Osteoblast (primary cell): ENCODE measurements around the gene AK3. TPM values are rescaled to one million over a fixed set of nuclear protein-coding genes. Genes with fewer than 3 reads are reported as not detected.
A peak's percentile ranks its signal among the peaks of the same experiment; 100 is the strongest.

Experiments
- DNase-seq: peaks from one replicate; pipeline ENCODE4 v3.0.0; 2011; ENCODE audit warnings: low spot score, mixed read lengths; ENCODE audit not compliant: insufficient read length; ENCODE audit errors: missing footprints
- H2AFZ ChIP-seq: 2 replicates; pipeline ENCODE4 v1.6.0; 2011; ENCODE audit warnings: mild to moderate bottlenecking, low read length
- H3K27ac ChIP-seq: 2 replicates; pipeline ENCODE4 v1.5.1; 2011; ENCODE audit warnings: mild to moderate bottlenecking, low read depth, low read length, moderate library complexity
- H3K27me3 ChIP-seq: 2 replicates; pipeline ENCODE4 v1.6.0; 2012; ENCODE audit warnings: mild to moderate bottlenecking, control low read depth, inconsistent platforms, low read length, moderate library complexity; ENCODE audit not compliant: insufficient read depth
- H3K36me3 ChIP-seq: 2 replicates; pipeline ENCODE4 v1.5.1; 2011; ENCODE audit warnings: mild to moderate bottlenecking, low read length, control low read depth, moderate library complexity; ENCODE audit not compliant: insufficient read depth
- H3K4me1 ChIP-seq: 2 replicates; pipeline ENCODE4 v1.5.1; 2011; ENCODE audit warnings: mild to moderate bottlenecking, low read length, control low read depth, moderate library complexity; ENCODE audit not compliant: insufficient read depth
- H3K4me2 ChIP-seq: 2 replicates; pipeline ENCODE4 v1.6.0; 2011; ENCODE audit warnings: mild to moderate bottlenecking, low read length; ENCODE audit not compliant: insufficient read depth
- H3K4me3 ChIP-seq: fragments of 200-600 bp; sonication (generic); 3 replicates; pipeline ENCODE4 v1.5.1; 2012; ENCODE audit warnings: mild to moderate bottlenecking, low read length, inconsistent platforms; ENCODE audit not compliant: insufficient read depth
- H3K79me2 ChIP-seq: 2 replicates; pipeline ENCODE4 v1.6.0; 2012; ENCODE audit warnings: mild to moderate bottlenecking, low read length, control low read depth, inconsistent platforms; ENCODE audit not compliant: insufficient read depth
- H3K9me3 ChIP-seq: 2 replicates; pipeline ENCODE4 v1.5.1; 2011; ENCODE audit warnings: low read depth, low read length, control low read depth
- H4K20me1 ChIP-seq: 2 replicates; pipeline ENCODE4 v1.6.0; 2012; ENCODE audit warnings: mild to moderate bottlenecking, low read length, control low read depth; ENCODE audit not compliant: insufficient read depth
- total RNA-seq: library from RNA; depleted of rRNA; stranded (reverse); fragments of >200 nt; gene quantifications from 2 replicates; pipeline ENCODE4 v1.2.3, GENCODE V29; 2012
- TF ChIP-seq, protein P1 (sequence below): IDR thresholded peaks from 2 replicates; pipeline ENCODE4 v1.5.1; 2011; ENCODE audit warnings: mild to moderate bottlenecking, low read depth, low read length, moderate library complexity; ENCODE audit errors: extremely low read depth

The AK3 gene
- total RNA-seq, 1 donor: 48.9 TPM

GRCh38 chr9:4701526-4701925 lies 39.5 kb downstream of the AK3 start:
- Histone ChIP-seq H3K27me3 (no peaks in the 10 kb centered on the region), H3K4me1 (peaks cover 8% of the 10 kb centered on the region), H2AFZ (no peak overlapping the region), H3K9me3 (no peaks in the 10 kb centered on the region), H3K27ac (no peak overlapping the region), H4K20me1 (peaks cover 3% of the 10 kb centered on the region), H3K4me3 (no peak overlapping the region), H3K36me3 (peaks cover 33% of the 10 kb centered on the region), H3K4me2 (no peak overlapping the region), H3K79me2 (peaks cover 5% of the 10 kb centered on the region)
- TF ChIP-seq, protein P1, sequence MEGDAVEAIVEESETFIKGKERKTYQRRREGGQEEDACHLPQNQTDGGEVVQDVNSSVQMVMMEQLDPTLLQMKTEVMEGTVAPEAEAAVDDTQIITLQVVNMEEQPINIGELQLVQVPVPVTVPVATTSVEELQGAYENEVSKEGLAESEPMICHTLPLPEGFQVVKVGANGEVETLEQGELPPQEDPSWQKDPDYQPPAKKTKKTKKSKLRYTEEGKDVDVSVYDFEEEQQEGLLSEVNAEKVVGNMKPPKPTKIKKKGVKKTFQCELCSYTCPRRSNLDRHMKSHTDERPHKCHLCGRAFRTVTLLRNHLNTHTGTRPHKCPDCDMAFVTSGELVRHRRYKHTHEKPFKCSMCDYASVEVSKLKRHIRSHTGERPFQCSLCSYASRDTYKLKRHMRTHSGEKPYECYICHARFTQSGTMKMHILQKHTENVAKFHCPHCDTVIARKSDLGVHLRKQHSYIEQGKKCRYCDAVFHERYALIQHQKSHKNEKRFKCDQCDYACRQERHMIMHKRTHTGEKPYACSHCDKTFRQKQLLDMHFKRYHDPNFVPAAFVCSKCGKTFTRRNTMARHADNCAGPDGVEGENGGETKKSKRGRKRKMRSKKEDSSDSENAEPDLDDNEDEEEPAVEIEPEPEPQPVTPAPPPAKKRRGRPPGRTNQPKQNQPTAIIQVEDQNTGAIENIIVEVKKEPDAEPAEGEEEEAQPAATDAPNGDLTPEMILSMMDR: no peak
- no peak for DNase-seq

GRCh38 chr9:4700932-4701331 lies 40.1 kb downstream of the AK3 start:
- DNase-seq: no peak
- TF ChIP-seq, protein P1: no peak
- Histone ChIP-seq H2AFZ (no peak overlapping the region), H3K4me2 (no peak overlapping the region), H3K4me1 (peaks cover 8% of the 10 kb centered on the region), H3K36me3 (peaks cover 33% of the 10 kb centered on the region), H3K79me2 (peaks cover 9% of the 10 kb centered on the region), H3K9me3 (no peaks in the 10 kb centered on the region), H3K4me3 (no peak overlapping the region), H3K27me3 (no peaks in the 10 kb centered on the region), H3K27ac (no peak overlapping the region), H4K20me1 (peaks cover 6% of the 10 kb centered on the region)

DNA sequence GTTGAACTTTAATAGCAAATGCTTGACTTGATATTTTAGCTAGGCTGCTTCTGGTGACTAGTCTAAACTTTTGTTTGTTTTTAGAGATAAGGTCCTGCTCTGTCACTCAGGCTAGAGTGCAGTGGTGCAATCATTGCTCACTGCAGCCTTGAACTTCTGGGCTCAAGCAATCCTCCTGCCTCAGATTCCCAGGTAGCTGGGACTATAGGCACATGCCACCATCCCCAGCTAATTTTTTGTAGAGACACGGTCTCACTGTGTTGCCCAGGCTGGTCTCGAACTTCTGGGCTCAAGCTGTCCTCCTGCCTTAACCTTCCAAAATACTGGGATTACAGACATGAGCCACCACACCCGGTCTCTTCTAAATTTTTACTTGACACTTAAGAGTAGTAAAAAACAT lies 40.9 kb downstream of the AK3 start:
- peaks cover 6% of the 10 kb centered on the region for H4K20me1 ChIP-seq
- peaks cover 15% of the 10 kb centered on the region for H3K79me2 ChIP-seq
- no peak overlapping the region for H3K4me3 ChIP-seq
- TF ChIP-seq, protein P1: no peak
- peaks cover 36% of the 10 kb centered on the region for H3K36me3 ChIP-seq
- H3K27me3 ChIP-seq: no peaks in the 10 kb centered on the region
- H3K9me3 ChIP-seq: no peaks in the 10 kb centered on the region
- DNase-seq: no peak
- H3K4me1 ChIP-seq: peaks cover 8% of the 10 kb centered on the region
- no peak overlapping the region for H3K27ac ChIP-seq
- no peak overlapping the region for H2AFZ ChIP-seq
- no peak overlapping the region for H3K4me2 ChIP-seq

GRCh38 chr9:4691795-4692194 lies 49.2 kb downstream of the AK3 start:
- TF ChIP-seq, protein P1: no peak
- Histone ChIP-seq H3K4me3 (no peak overlapping the region), H3K9me3 (no peaks in the 10 kb centered on the region), H3K79me2 (peaks cover 55% of the 10 kb centered on the region), H2AFZ (no peak overlapping the region), H3K4me2 (no peak overlapping the region), H3K4me1 (peaks cover 28% of the 10 kb centered on the region), H3K27me3 (no peaks in the 10 kb centered on the region), H3K36me3 (peaks cover 36% of the 10 kb centered on the region), H3K27ac (peak overlapping the region; percentile 72), H4K20me1 (peaks cover 6% of the 10 kb centered on the region)
- peak; percentile 74 for DNase-seq
